OCI-LY7 (cell line): ENCODE measurements around the gene PAK4. TPM values are rescaled to one million over a fixed set of nuclear protein-coding genes. Genes with fewer than 3 reads are reported as not detected.

Experiments
- BruUV-seq: library from RNA; stranded (reverse); fragments of 400-500 nt; replicated peaks from 2 replicates; lab custom pipeline; 2021; lab: Mats Ljungman, UMichigan
- CTCF ChIA-PET: fragments of 300-600 bp; sonication (Branson Sonifier 250); formaldehyde crosslinking; loops from one replicate; lab custom pipeline; 2022; ENCODE audit warnings: antibody characterized with exemption; ENCODE audit not compliant: unreplicated experiment; lab: Charles Lee
- POLR2A ChIA-PET: fragments of 300-600 bp; sonication (Branson Sonifier 250); formaldehyde crosslinking; loops from one replicate; lab custom pipeline; 2022; ENCODE audit warnings: antibody characterized with exemption; lab: Charles Lee
- DNase-seq: peaks from one replicate; pipeline ENCODE4 v3.0.0-alpha.2; 2015; ENCODE audit warnings: low spot score
- H2AFZ ChIP-seq: fragments of 200-600 bp; sonication (generic), shearing (Covaris generic); 2 replicates; pipeline ENCODE4 v1.6.1; 2014; ENCODE audit warnings: mild to moderate bottlenecking, antibody characterized with exemption, low read length, moderate library complexity
- H3K27ac ChIP-seq: fragments of 200-600 bp; sonication (generic); 2 replicates; pipeline ENCODE4 v1.5.1; 2014; ENCODE audit warnings: mixed run types, low read depth, mild to moderate bottlenecking, moderate library complexity, low read length, inconsistent platforms; ENCODE audit not compliant: poor library complexity, severe bottlenecking
- H3K36me3 ChIP-seq: fragments of 200-600 bp; sonication (generic); 2 replicates; pipeline ENCODE4 v1.6.1; 2014; ENCODE audit warnings: mild to moderate bottlenecking, antibody characterized with exemption, low read length, moderate library complexity, mixed read lengths; ENCODE audit not compliant: insufficient read depth
- H3K4me1 ChIP-seq: fragments of 200-600 bp; sonication (generic); 2 replicates; pipeline ENCODE4 v1.5.1; 2014; ENCODE audit warnings: mild to moderate bottlenecking, low read length; ENCODE audit not compliant: insufficient read depth, poor library complexity, severe bottlenecking
- H3K4me2 ChIP-seq: fragments of 200-600 bp; sonication (generic); 2 replicates; pipeline ENCODE4 v1.6.1; 2014; ENCODE audit warnings: mild to moderate bottlenecking, low read length
- H3K4me3 ChIP-seq: fragments of 200-600 bp; sonication (generic); 2 replicates; pipeline ENCODE4 v1.5.1; 2014; ENCODE audit warnings: mild to moderate bottlenecking, low read depth, low read length; ENCODE audit not compliant: poor library complexity, severe bottlenecking
- H3K79me2 ChIP-seq: fragments of 200-600 bp; sonication (generic); 2 replicates; pipeline ENCODE4 v1.6.1; 2016; ENCODE audit warnings: low read depth, mild to moderate bottlenecking, low read length, moderate library complexity, mixed read lengths; ENCODE audit not compliant: insufficient read depth
- H3K9me2 ChIP-seq: fragments of 200-600 bp; sonication (generic); 2 replicates; pipeline ENCODE4 v1.6.1; 2016; ENCODE audit warnings: mild to moderate bottlenecking, low read length, mixed read lengths; ENCODE audit not compliant: insufficient read depth
- H3K9me3 ChIP-seq: fragments of 200-600 bp; sonication (generic); 2 replicates; pipeline ENCODE4 v1.6.1; 2014; ENCODE audit warnings: mild to moderate bottlenecking, mixed run types, low read length, mixed read lengths
- H4K20me1 ChIP-seq: fragments of 200-600 bp; sonication (generic); 2 replicates; pipeline ENCODE4 v1.6.1; 2014; ENCODE audit warnings: mild to moderate bottlenecking, antibody characterized with exemption, low read length, moderate library complexity, mixed read lengths; ENCODE audit not compliant: insufficient read depth
- EZH2phosphoT487 ChIP-seq: fragments of 200-600 bp; sonication (generic); IDR thresholded peaks from 2 replicates; pipeline ENCODE4 v1.6.1; 2018; ENCODE audit warnings: low read depth, borderline replicate concordance, mild to moderate bottlenecking, mixed run types, antibody characterized with exemption, low read length, moderate library complexity, mixed read lengths
- intact Hi-C: fragments of 100-400 bp; cut with micrococcal nuclease; formaldehyde crosslinking; loops from one replicate; pipeline ENCODE4 v1.10.0; 2022; ENCODE audit not compliant: unreplicated experiment
- total RNA-seq, 2 experiments: library from RNA; depleted of rRNA in 1 of 2; stranded (reverse); fragments of >200 nt in 1 of 2; shearing (Covaris generic) in 1 of 2; gene quantifications; 2 replicates each; pipeline ENCODE4 v1.2.3, GENCODE V29; 2014 to 2022
- TF ChIP-seq, protein P1 (sequence below): fragments of 200-600 bp; sonication (generic); conservative IDR thresholded peaks from 2 replicates; pipeline ENCODE4 v1.5.1; 2014; ENCODE audit warnings: mild to moderate bottlenecking, antibody characterized with exemption, low read length, moderate library complexity, mixed read lengths

Gene PAK4
- total RNA-seq, 2 experiments from 2014 or later: 7.8 to 26.7 TPM

GRCh38 chr19:39150807-39151600 is 25.4 kb downstream of the PAK4 start:
- Histone ChIP-seq H3K36me3 (peaks cover 6% of the 10 kb centered on the region), H3K4me1 (no peaks in the 10 kb centered on the region), H4K20me1 (no peaks in the 10 kb centered on the region), H2AFZ (no peak overlapping the region), H3K9me3 (no peaks in the 10 kb centered on the region), H3K4me3 (no peak overlapping the region), H3K27ac (no peak overlapping the region), H3K79me2 (peaks cover 8% of the 10 kb centered on the region; the same call in 1 of the 2 replicates), H3K4me2 (no peak overlapping the region), H3K9me2 (no peaks in the 10 kb centered on the region)
- intact Hi-C loops: no loop called here
- ChIA-PET CTCF (no interaction called here), POLR2A (interaction anchor here (0.6 kb wide), 1 partner anchor 75 kb away, joined by 3 read pairs; no protein-coding TSS in a partner anchor)
- no TSS peak for BruUV-seq
- DNase-seq: no peak
- TF ChIP-seq, protein P1, sequence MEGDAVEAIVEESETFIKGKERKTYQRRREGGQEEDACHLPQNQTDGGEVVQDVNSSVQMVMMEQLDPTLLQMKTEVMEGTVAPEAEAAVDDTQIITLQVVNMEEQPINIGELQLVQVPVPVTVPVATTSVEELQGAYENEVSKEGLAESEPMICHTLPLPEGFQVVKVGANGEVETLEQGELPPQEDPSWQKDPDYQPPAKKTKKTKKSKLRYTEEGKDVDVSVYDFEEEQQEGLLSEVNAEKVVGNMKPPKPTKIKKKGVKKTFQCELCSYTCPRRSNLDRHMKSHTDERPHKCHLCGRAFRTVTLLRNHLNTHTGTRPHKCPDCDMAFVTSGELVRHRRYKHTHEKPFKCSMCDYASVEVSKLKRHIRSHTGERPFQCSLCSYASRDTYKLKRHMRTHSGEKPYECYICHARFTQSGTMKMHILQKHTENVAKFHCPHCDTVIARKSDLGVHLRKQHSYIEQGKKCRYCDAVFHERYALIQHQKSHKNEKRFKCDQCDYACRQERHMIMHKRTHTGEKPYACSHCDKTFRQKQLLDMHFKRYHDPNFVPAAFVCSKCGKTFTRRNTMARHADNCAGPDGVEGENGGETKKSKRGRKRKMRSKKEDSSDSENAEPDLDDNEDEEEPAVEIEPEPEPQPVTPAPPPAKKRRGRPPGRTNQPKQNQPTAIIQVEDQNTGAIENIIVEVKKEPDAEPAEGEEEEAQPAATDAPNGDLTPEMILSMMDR: no peak
- no peak for TF ChIP-seq EZH2phosphoT487

- ChIA-PET CTCF (no interaction called here), POLR2A (no interaction called here)
- no peak for DNase-seq
- BruUV-seq: no TSS peak
- Histone ChIP-seq H2AFZ (no peak overlapping the region), H3K79me2 (0 out of 2 replicates have a peak, but pooled peaks cover 6% of the 10 kb centered on the region), H3K4me3 (no peak overlapping the region), H4K20me1 (no peaks in the 10 kb centered on the region), H3K36me3 (peaks cover 6% of the 10 kb centered on the region), H3K9me2 (no peaks in the 10 kb centered on the region), H3K4me2 (no peak overlapping the region), H3K9me3 (no peaks in the 10 kb centered on the region), H3K27ac (no peak overlapping the region), H3K4me1 (no peaks in the 10 kb centered on the region)
- intact Hi-C loops: no loop called here
- TF ChIP-seq EZH2phosphoT487: no peak
- TF ChIP-seq, protein P1: no peak
These were observed 26.5 kb downstream of the PAK4 start for GRCh38 chr19:39152066-39152465.

GRCh38 chr19:39154100-39154628 is 28.6 kb downstream of the PAK4 start:
- Histone ChIP-seq H3K9me2 (no peaks in the 10 kb centered on the region), H4K20me1 (no peaks in the 10 kb centered on the region), H3K27ac (no peak overlapping the region), H3K4me2 (no peak overlapping the region), H3K4me3 (no peak overlapping the region), H3K79me2 (0 out of 2 replicates have a peak, but pooled peaks cover 2% of the 10 kb centered on the region), H3K36me3 (peaks cover 1% of the 10 kb centered on the region; the same call in 1 of the 2 replicates), H3K9me3 (no peaks in the 10 kb centered on the region), H3K4me1 (no peaks in the 10 kb centered on the region), H2AFZ (no peak overlapping the region)
- intact Hi-C loops: no loop called here
- ChIA-PET CTCF (no interaction called here), POLR2A (no interaction called here)
- TF ChIP-seq, protein P1: no peak
- TF ChIP-seq EZH2phosphoT487: no peak
- DNase-seq: no peak
- BruUV-seq: no TSS peak
